Vagina (tissue), 2 donors: ENCODE measurements around the gene BICD1. TPM values are rescaled to one million over a fixed set of nuclear protein-coding genes. Genes with fewer than 3 reads are reported as not detected.

Experiments
- DNase-seq, 2 donors: peaks; one replicate each; pipeline ENCODE4 v3.0.0-alpha.2; 2017; ENCODE audit errors: extremely low spot score in 2 of 2
- H3K27ac ChIP-seq: fragments of 200-600 bp; sonication (generic); one replicate; pipeline ENCODE4 v1.5.1; 2019
- H3K27me3 ChIP-seq: fragments of 200-600 bp; sonication (generic); one replicate; pipeline ENCODE4 v1.5.1; 2019
- H3K36me3 ChIP-seq, 2 donors: fragments of 200-600 bp; sonication (generic); one replicate each; pipeline ENCODE4 v1.5.1; 2017 to 2019
- H3K4me1 ChIP-seq: fragments of 200-600 bp; sonication (generic); one replicate; pipeline ENCODE4 v1.5.1; 2019
- H3K4me3 ChIP-seq, 2 donors: fragments of 200-600 bp; sonication (generic); 1 replicate in 1 of 2; 2 replicates in 1 of 2; pipeline ENCODE4 v1.5.1; 2016 to 2019
- H3K9me3 ChIP-seq: fragments of 200-600 bp; sonication (generic); one replicate; pipeline ENCODE4 v1.5.1; 2019
- POLR2A ChIP-seq, 2 donors: fragments of 450-650 bp; IDR thresholded peaks; one replicate each; pipeline ENCODE4 v1.6.1; 2017; ENCODE audit warnings: antibody characterized with exemption in 2 of 2, mild to moderate bottlenecking in 2 of 2, moderate library complexity in 2 of 2
- POLR2AphosphoS5 ChIP-seq, 2 donors: sonication (generic); formaldehyde crosslinking; IDR thresholded peaks; one replicate each; pipeline ENCODE4 v1.9.0; 2017; ENCODE audit warnings: antibody characterized with exemption in 2 of 2, mild to moderate bottlenecking in 2 of 2, low read depth in 1 of 2; ENCODE audit not compliant: insufficient read depth in 1 of 2
- intact Hi-C: fragments of 100-400 bp; cut with DNase I; formaldehyde crosslinking; loops from one replicate; pipeline ENCODE4 v1.15.1; 2023
- total RNA-seq: library from RNA; depleted of rRNA; stranded (reverse); fragments of >200 nt; gene quantifications from one replicate; pipeline ENCODE4 v1.2.3, GENCODE V29; 2016
- TF ChIP-seq, protein P1 (sequence below), 3 experiments: fragments of 450-650 bp in 2 of 3; fragments of 200-600 bp in 1 of 3; sonication (generic) in 1 of 3; IDR thresholded peaks; one replicate each; pipeline ENCODE4 v1.5.1; 2017 to 2019; ENCODE audit warnings: antibody characterized with exemption in 3 of 3, mild to moderate bottlenecking in 2 of 3, moderate library complexity in 2 of 3

BICD1 gene
- total RNA-seq, 1 donor from 2014 or later, result 19.6 TPM

DNA sequence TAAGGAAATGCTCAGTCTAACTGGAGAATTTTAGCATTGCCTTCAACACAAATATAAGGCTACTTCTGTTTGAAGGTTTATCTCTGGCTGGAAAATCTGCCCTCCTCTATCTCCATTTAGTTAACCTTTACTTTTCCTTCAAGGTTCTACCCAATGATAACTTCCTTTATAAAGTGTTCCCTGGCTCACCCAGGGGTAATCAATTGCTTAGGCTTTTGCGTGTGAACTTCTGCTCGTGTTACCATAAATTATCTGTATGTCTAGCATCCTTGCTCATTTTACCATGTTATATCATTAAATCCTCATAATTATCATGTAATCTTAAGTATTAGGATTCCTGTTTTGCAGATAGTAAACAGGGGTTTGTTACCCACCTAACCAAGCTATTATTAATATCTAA is 178.4 kb downstream of the BICD1 start:
- no peak for DNase-seq
- Histone ChIP-seq H3K27me3 (no peaks in the 10 kb centered on the region), H3K4me1 (no peaks in the 10 kb centered on the region), H3K27ac (no peak overlapping the region), H3K4me3 (no peak overlapping the region), H3K9me3 (no peaks in the 10 kb centered on the region), H3K36me3 (no peaks in the 10 kb centered on the region)
- intact Hi-C loops, result no loop called here
- TF ChIP-seq POLR2A (IDR thresholded peaks at IDR 0.05) (no peak), POLR2AphosphoS5 (IDR thresholded peaks at IDR 0.05; ENCODE audit: insufficient read depth in 1 of 2, low read depth in 1 of 2) (no peak)
- TF ChIP-seq, protein P1, sequence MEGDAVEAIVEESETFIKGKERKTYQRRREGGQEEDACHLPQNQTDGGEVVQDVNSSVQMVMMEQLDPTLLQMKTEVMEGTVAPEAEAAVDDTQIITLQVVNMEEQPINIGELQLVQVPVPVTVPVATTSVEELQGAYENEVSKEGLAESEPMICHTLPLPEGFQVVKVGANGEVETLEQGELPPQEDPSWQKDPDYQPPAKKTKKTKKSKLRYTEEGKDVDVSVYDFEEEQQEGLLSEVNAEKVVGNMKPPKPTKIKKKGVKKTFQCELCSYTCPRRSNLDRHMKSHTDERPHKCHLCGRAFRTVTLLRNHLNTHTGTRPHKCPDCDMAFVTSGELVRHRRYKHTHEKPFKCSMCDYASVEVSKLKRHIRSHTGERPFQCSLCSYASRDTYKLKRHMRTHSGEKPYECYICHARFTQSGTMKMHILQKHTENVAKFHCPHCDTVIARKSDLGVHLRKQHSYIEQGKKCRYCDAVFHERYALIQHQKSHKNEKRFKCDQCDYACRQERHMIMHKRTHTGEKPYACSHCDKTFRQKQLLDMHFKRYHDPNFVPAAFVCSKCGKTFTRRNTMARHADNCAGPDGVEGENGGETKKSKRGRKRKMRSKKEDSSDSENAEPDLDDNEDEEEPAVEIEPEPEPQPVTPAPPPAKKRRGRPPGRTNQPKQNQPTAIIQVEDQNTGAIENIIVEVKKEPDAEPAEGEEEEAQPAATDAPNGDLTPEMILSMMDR (IDR thresholded peaks at IDR 0.05), result no peak

DNA sequence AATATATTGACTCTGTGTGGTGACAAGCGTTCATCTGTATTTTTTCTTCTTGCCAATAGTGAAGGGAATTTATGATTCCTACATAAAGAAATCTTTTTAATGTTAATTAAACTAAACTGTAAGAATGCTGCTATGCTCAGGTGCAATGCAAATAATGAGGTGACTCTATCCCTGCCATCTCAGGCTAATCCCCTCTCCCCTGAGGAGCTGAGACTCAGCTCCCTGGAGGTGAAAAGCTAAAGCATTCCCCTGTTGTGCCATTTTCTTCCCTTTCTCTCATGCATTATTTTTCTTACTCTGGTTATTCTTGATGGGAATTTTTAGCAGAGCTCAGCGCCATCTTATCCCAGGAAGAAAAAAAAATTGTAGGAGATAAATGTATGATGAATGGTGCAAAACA is 178.8 kb downstream of the BICD1 start:
- H3K36me3 ChIP-seq, result no peaks in the 10 kb centered on the region
- H3K27me3 ChIP-seq, result no peaks in the 10 kb centered on the region
- no peak for DNase-seq
- no peak for TF ChIP-seq POLR2AphosphoS5 (IDR thresholded peaks at IDR 0.05; ENCODE audit: insufficient read depth in 1 of 2, low read depth in 1 of 2)
- TF ChIP-seq, protein P1 (IDR thresholded peaks at IDR 0.05), result no peak
- intact Hi-C loops, result no loop called here
- H3K9me3 ChIP-seq, result no peaks in the 10 kb centered on the region
- no peak overlapping the region for H3K4me3 ChIP-seq
- H3K27ac ChIP-seq, result no peak overlapping the region
- no peaks in the 10 kb centered on the region for H3K4me1 ChIP-seq

DNA sequence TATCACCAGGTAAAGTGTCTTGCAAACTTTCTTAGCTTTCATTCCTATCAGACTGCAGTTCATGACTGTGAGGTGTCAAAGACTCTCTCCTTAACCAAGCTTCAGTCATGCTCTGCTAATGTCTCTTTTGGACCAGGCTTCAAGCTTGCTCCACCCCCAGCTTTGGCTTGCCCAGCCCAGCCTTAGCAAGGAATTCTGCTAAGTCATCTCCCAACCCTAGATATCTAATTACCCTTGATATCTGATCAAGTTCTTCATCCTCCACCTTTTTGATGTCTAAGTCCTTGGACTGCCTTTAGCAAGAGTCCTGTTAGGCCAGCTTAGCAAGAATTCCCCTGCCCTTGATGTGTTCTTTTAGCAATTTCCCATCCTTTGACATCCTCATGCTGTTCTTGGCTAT is 183.8 kb downstream of the BICD1 start:
- Histone ChIP-seq H3K36me3 (no peaks in the 10 kb centered on the region), H3K27me3 (no peaks in the 10 kb centered on the region), H3K4me1 (no peaks in the 10 kb centered on the region), H3K4me3 (no peak overlapping the region), H3K27ac (no peak overlapping the region), H3K9me3 (no peaks in the 10 kb centered on the region)
- intact Hi-C loops, result no loop called here
- TF ChIP-seq POLR2AphosphoS5 (IDR thresholded peaks at IDR 0.05; ENCODE audit: insufficient read depth in 1 of 2, low read depth in 1 of 2) (no peak), POLR2A (IDR thresholded peaks at IDR 0.05) (no peak)
- TF ChIP-seq, protein P1 (IDR thresholded peaks at IDR 0.05), result no peak
- DNase-seq, result no peak

DNA sequence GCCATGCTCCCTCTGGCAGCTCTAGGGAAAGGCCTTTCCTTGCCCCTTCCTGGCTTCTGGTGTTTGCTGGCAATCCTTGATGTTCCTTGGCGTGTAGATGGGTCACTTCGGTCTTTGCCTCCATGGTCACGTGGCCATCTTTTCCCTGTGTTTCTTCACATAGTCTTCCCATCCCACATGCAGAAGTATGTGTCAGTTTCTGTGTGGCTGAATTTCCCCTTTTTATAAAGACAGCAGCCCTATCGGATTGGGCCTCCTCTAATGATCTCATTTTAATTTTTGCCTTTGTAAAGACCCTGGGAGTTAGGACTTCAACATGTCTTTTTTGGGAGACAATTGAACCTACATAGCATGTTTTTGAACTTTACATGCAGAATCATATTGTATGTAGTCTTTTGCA is 185.5 kb downstream of the BICD1 start:
- Histone ChIP-seq H3K9me3 (no peaks in the 10 kb centered on the region), H3K36me3 (no peaks in the 10 kb centered on the region), H3K27ac (no peak overlapping the region), H3K27me3 (no peaks in the 10 kb centered on the region), H3K4me1 (no peaks in the 10 kb centered on the region), H3K4me3 (no peak overlapping the region)
- DNase-seq, result no peak
- intact Hi-C loops, result no loop called here
- TF ChIP-seq POLR2AphosphoS5 (IDR thresholded peaks at IDR 0.05; ENCODE audit: insufficient read depth in 1 of 2, low read depth in 1 of 2), result no peak
- TF ChIP-seq, protein P1 (IDR thresholded peaks at IDR 0.05), result no peak
- no peak for TF ChIP-seq POLR2A (IDR thresholded peaks at IDR 0.05)

DNA sequence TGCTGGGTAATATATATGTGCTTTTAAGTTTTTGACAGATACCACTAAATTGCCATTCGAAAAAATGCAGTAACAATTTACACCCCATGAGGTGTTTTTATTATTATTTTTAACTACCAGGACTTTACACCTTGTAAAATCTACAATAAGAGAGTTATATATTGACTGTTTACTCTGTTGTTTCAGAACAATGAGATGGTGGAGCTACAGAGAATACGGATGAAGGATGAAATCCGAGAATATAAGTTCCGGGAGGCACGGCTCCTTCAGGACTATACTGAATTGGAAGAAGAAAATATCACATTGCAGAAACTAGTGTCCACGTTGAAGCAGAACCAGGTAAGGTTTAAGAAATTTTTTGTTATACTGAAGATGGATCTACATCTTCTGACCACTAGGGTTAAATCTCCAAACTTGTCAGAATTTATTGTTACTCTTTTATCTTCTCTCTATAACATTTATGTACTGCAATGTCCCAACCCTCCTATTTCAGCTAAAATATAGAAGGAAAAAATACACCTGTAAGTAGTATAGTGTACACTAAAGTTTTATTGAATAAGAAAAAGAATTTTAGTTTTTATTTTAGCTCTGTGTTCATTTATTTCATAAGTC is 187.3 kb downstream of the BICD1 start:
- TF ChIP-seq POLR2A (IDR thresholded peaks at IDR 0.05) (no peak), POLR2AphosphoS5 (IDR thresholded peaks at IDR 0.05; ENCODE audit: insufficient read depth in 1 of 2, low read depth in 1 of 2) (no peak)
- TF ChIP-seq, protein P1 (IDR thresholded peaks at IDR 0.05), result no peak
- no peak for DNase-seq
- Histone ChIP-seq H3K27me3 (no peaks in the 10 kb centered on the region), H3K4me3 (no peak overlapping the region), H3K27ac (no peak overlapping the region), H3K9me3 (no peaks in the 10 kb centered on the region), H3K36me3 (no peaks in the 10 kb centered on the region), H3K4me1 (no peaks in the 10 kb centered on the region)
- intact Hi-C loops, result no loop called here
